Stimulated activated CD4-positive, alpha-beta T cell treated with anti-CD3 and anti-CD28 coated beads, TNF-alpha, amount 100 ng/mL, for 1 hour (primary cell): ENCODE data around the gene PTPN6.

Experiments used
- DNase-seq, 3 donors: peaks; one replicate each; pipeline ENCODE4 v3.0.0-alpha.2; 2020; ENCODE audit warnings: low read depth in 3 of 3, low spot score in 1 of 3

PTPN6 gene

GRCh38 chr12:6954316-6955107, 3.4 kb downstream of the PTPN6 start:
- DNase-seq = no peak

- no peak for DNase-seq
These were observed 4.2 kb downstream of the PTPN6 start for GRCh38 chr12:6955108-6956020.

GRCh38 chr12:6956021-6956727, 5.0 kb downstream of the PTPN6 start:
- no peak for DNase-seq

- no peak for DNase-seq
These were observed 6.1 kb downstream of the PTPN6 start for GRCh38 chr12:6957151-6957701.

GRCh38 chr12:6957741-6958608, 6.8 kb downstream of the PTPN6 start:
- no peak for DNase-seq

GRCh38 chr12:6958609-6959057, 7.5 kb downstream of the PTPN6 start:
- DNase-seq = no peak

- peak in 2 of 3 donors; percentile 52 to 54 for DNase-seq
These were observed 8.1 kb downstream of the PTPN6 start for GRCh38 chr12:6959058-6959804.

GRCh38 chr12:6959805-6960592, 8.8 kb downstream of the PTPN6 start:
- no peak for DNase-seq

GRCh38 chr12:6960593-6961277, 9.6 kb downstream of the PTPN6 start:
- DNase-seq = no peak

- peak; percentile 86 to 89 (median 87) for DNase-seq
These were observed 10.1 kb downstream of the PTPN6 start for GRCh38 chr12:6961278-6961694.

GRCh38 chr12:6961695-6962284, 10.6 kb downstream of the PTPN6 start:
- no peak for DNase-seq

GRCh38 chr12:6962285-6963015, 11.3 kb downstream of the PTPN6 start:
- DNase-seq = no peak

- no peak for DNase-seq
These were observed 12.0 kb downstream of the PTPN6 start for GRCh38 chr12:6963016-6963731.

GRCh38 chr12:6963791-6964413, 12.7 kb downstream of the PTPN6 start:
- DNase-seq = no peak

- no peak for DNase-seq
These were observed 13.5 kb downstream of the PTPN6 start for GRCh38 chr12:6964605-6965025.
